ENCODE results near the gene TMEM116.
"Not testable (repeated sequence)": the region's sequence is repeated elsewhere in the genome, so short reads cannot be mapped to it uniquely, and the experiment has no call there.

TMEM116 gene

DNA sequence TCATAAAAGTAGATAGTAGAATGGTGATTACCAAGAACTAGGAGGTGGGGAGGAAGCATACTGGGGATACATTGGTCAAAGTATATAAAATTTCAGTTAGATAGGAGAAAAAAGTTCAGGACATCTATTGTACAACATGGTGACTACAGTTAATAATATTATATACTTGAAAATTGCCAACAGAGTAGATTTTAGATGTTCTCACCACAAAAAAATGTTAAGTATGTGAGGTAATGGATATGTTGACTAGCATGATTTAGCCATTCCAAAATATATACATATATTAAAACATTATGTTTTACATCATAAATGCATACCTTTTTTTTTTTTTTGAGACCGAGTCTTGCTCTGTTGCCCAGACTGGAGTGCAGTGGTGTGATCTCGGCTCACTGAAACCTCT, 31.0 kb downstream of the TMEM116 start:
- TF ChIP-seq POLR2AphosphoS5 (IDR thresholded peaks at IDR 0.05; ENCODE audit: low read depth, low read length) (no peak), SPI1 (IDR thresholded peaks at IDR 0.05; ENCODE audit: low read depth, low read length) (no peak), POLR2A (IDR thresholded peaks at IDR 0.05; ENCODE audit: low read depth, low read length) (no peak), POU2F2 (IDR thresholded peaks at IDR 0.05; ENCODE audit: low read depth, low read length) (no peak), TAF1 (IDR thresholded peaks at IDR 0.05; ENCODE audit: low read depth, low read length) (no peak)
- FAIRE-seq, result no peak

DNA sequence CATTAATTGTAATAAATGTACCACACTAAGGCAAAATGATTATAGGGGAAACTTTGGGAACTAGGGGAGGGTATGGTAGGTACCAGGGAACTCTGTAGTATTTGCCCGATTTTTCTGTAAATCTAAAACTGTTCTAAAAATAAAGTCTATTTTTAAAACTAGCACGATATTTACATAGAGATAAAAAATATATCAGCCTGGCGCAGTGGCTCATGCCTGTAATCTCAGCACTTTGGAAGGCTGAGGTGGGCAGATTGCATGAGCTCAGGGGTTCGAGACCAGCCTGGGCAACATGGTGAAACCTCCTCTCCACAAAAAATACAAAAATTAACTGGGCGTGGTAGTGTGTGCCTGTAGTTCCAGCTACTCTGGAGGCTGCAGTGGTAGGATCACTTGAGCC, 32.4 kb downstream of the TMEM116 start:
- TF ChIP-seq TAF1 (IDR thresholded peaks at IDR 0.05; ENCODE audit: low read depth, low read length) (no peak), POLR2A (IDR thresholded peaks at IDR 0.05; ENCODE audit: low read depth, low read length) (no peak), POLR2AphosphoS5 (IDR thresholded peaks at IDR 0.05; ENCODE audit: low read depth, low read length) (no peak), PAX5 (IDR thresholded peaks at IDR 0.05; ENCODE audit: insufficient read depth, low read length, severe bottlenecking) (no peak), SPI1 (IDR thresholded peaks at IDR 0.05; ENCODE audit: low read depth, low read length) (no peak), POU2F2 (IDR thresholded peaks at IDR 0.05; ENCODE audit: low read depth, low read length) (no peak)
- FAIRE-seq (no peak), DNase-seq (ENCODE audit: insufficient read length, low spot score) (no peak)

More for the DNA sequence above, 31.0 kb downstream of the TMEM116 start:
- no peak for DNase-seq (ENCODE audit: insufficient read length, low spot score)

DNA sequence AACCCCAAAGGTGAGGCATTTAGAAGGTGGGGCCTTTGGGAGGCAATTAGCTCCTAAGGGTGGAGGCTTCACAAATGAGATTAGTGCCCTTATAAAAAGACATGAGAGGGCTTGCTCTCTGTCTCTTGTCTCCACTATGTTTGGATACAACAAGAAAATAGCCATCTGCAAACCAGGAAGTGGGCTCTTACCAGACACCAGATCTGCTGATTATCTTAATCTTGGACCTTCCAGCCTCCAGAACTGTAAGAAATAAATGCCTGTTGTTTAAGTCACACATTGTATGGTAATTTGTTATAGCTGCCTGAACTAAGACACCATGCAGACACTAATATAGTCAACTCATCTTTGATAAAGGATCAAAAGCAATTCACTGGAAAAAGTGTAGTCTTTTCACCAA, 34.4 kb downstream of the TMEM116 start:
- no peak for DNase-seq (ENCODE audit: insufficient read length, low spot score)
- no peak for TF ChIP-seq POU2F2 (IDR thresholded peaks at IDR 0.05; ENCODE audit: low read depth, low read length)
- TF ChIP-seq TAF1 (IDR thresholded peaks at IDR 0.05; ENCODE audit: low read depth, low read length), result no peak
- no peak for FAIRE-seq

DNA sequence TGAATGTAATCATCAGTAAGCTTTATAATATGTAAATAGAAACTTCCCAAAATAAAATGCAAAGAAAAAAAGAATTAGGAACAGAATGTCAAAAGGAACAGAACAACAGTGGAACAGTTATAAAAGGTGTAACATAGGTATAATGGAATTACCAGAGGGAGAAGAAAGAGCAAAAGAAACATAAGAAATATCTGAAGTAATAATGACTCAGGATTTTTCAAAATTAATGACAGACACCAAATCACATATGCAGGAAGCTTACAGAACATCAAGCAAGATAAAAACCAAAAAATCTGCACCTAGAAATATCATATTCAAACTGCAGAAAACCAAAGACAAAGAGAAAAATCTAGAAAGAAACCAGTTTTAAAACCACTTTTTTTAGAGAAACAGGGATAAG, 36.1 kb downstream of the TMEM116 start:
- no peak for TF ChIP-seq POLR2AphosphoS5 (IDR thresholded peaks at IDR 0.05; ENCODE audit: low read depth, low read length)
- TF ChIP-seq SPI1 (IDR thresholded peaks at IDR 0.05; ENCODE audit: low read depth, low read length), result no peak
- no peak for TF ChIP-seq POU2F2 (IDR thresholded peaks at IDR 0.05; ENCODE audit: low read depth, low read length)
- TF ChIP-seq TAF1 (IDR thresholded peaks at IDR 0.05; ENCODE audit: low read depth, low read length), result no peak
- no peak for TF ChIP-seq PAX5 (IDR thresholded peaks at IDR 0.05; ENCODE audit: insufficient read depth, low read length, severe bottlenecking)
- TF ChIP-seq POLR2A (IDR thresholded peaks at IDR 0.05; ENCODE audit: low read depth, low read length), result no peak

DNA sequence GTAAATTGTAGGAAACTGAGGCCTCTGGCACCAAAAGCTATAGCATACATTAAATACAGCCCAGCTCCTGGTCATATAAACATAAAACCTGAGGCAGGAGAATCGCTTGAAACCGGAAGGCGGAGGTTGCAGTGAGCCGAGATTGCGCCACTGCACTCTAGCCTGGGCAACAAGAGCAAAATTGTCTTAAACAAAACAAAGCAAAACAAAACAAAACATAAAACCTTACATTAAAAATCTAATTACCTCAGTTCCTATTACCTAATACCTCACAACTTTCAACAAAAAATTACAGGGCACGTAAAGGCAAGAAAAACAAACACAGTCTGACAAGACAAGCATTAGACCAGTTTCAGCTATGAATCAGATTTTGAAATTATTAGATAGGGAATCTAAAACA, 36.7 kb downstream of the TMEM116 start:
- FAIRE-seq (no peak), DNase-seq (ENCODE audit: insufficient read length, low spot score) (no peak)
- TF ChIP-seq POLR2AphosphoS5 (IDR thresholded peaks at IDR 0.05; ENCODE audit: low read depth, low read length) (no peak), POLR2A (IDR thresholded peaks at IDR 0.05; ENCODE audit: low read depth, low read length) (no peak), PAX5 (IDR thresholded peaks at IDR 0.05; ENCODE audit: insufficient read depth, low read length, severe bottlenecking) (no peak), TAF1 (IDR thresholded peaks at IDR 0.05; ENCODE audit: low read depth, low read length) (no peak), POU2F2 (IDR thresholded peaks at IDR 0.05; ENCODE audit: low read depth, low read length) (no peak), SPI1 (IDR thresholded peaks at IDR 0.05; ENCODE audit: low read depth, low read length) (no peak)

More for the DNA sequence above, 36.1 kb downstream of the TMEM116 start:
- DNase-seq (ENCODE audit: insufficient read length, low spot score) (no peak), FAIRE-seq (no peak)

DNA sequence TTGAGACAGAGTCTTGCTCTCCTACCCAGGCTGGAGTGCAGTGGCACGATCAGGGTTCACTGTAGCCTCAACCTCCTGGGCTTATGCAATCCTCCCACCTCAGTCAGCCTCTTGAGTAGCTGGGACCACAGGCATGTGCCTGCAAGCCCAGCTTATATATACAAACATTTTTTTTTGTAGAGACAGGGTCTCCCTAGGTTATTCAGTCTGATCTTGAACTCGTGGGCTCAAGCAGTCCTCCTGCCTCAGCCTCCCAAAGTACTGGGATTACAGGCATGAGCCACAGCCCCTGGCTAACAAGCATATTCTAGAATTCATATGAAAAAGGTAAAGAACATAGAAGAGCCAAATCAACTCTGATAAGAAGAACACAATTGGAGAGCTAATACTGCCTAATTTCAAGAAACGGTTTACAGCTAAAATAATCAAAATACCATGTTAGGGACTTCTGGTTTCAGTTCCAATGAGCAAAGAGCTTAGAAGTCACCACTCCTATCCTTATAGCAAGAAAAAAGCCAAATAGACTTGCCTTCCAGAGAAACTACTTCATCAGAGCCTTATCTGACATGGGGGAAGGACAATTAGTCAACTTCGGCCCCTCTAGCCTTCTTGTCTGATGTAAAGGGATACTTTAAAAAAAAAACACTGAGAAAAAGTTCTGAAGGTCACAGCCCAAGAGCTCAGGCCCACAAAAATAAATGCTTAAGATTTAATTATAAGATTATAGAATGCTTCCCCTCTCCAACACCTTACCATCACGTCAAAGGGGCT, 37.6 kb downstream of the TMEM116 start:
- FAIRE-seq (no peak), DNase-seq (ENCODE audit: insufficient read length, low spot score) (no peak)
- TF ChIP-seq PAX5 (IDR thresholded peaks at IDR 0.05; ENCODE audit: insufficient read depth, low read length, severe bottlenecking) (no peak), POU2F2 (IDR thresholded peaks at IDR 0.05; ENCODE audit: low read depth, low read length) (no peak)

DNA sequence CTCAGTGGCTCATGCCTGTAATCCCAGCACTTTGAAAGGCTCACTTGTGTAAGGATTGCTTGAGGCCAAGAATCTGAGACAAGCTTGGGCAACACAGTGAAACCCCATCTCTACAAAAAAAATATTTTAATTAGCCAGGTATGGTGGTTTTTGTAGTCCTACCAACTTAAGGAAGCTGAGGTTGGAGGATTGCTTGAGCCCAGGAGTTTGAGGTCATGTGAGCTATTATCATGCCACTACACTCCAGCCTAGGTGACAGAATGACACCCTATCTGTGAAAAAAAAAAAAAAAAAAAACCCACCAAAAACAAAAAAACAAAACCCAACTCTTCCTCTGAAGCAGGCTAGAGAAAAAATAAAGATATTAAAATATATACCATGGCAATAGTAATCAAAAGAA, 41.2 kb downstream of the TMEM116 start:
- no peak for DNase-seq (ENCODE audit: insufficient read length, low spot score)
- no peak for FAIRE-seq
- no peak for TF ChIP-seq TAF1 (IDR thresholded peaks at IDR 0.05; ENCODE audit: low read depth, low read length)
- TF ChIP-seq POLR2AphosphoS5 (IDR thresholded peaks at IDR 0.05; ENCODE audit: low read depth, low read length), result no peak
- TF ChIP-seq POLR2A (IDR thresholded peaks at IDR 0.05; ENCODE audit: low read depth, low read length), result no peak

DNA sequence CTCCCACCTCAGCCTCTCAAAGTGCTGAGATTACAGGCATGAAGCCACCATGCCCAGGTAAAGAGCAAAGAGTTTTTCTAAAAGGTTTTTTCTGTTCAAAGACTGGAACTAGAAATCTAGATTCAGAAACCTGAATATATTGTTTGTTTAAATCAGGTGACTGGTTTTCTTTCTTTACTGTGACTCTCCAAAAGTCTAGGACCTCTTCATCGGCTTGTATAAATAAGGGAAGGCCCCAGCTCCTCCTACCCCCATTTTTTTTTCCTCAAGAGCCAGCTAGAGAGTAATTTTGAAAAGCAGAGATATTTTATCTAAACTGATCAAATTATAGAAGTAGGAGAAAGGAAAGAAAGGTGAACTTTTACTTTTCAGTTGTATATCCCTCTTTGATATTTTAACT, 48.0 kb downstream of the TMEM116 start:
- TF ChIP-seq POLR2AphosphoS5 (IDR thresholded peaks at IDR 0.05; ENCODE audit: low read depth, low read length), result no peak
- no peak for TF ChIP-seq PAX5 (IDR thresholded peaks at IDR 0.05; ENCODE audit: insufficient read depth, low read length, severe bottlenecking)
- TF ChIP-seq TAF1 (IDR thresholded peaks at IDR 0.05; ENCODE audit: low read depth, low read length), result no peak
- no peak for TF ChIP-seq POLR2A (IDR thresholded peaks at IDR 0.05; ENCODE audit: low read depth, low read length)
- no peak for TF ChIP-seq POU2F2 (IDR thresholded peaks at IDR 0.05; ENCODE audit: low read depth, low read length)
- TF ChIP-seq SPI1 (IDR thresholded peaks at IDR 0.05; ENCODE audit: low read depth, low read length), result no peak
- DNase-seq (ENCODE audit: insufficient read length, low spot score), result no peak
- FAIRE-seq, result no peak

DNA sequence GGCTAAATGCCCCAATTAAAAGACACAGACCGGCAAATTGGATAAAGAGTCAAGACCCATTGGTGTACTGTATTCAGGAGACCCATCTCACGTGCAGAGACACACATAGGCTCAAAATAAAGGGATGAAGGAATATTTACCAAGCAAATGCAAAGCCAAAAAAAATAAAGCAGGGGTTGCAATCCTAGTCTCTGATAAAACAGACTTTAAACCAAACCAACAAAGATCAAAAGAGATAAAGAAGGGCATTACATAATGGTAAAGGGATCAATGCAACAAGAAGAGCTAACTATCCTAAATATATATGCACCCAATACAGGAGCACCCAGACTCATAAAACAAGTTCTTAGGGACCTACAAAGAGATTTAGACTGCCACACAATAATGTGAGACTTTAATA, 53.4 kb downstream of the TMEM116 start:
- not testable (repeated sequence) for DNase-seq (ENCODE audit: insufficient read length, low spot score); FAIRE-seq

DNA sequence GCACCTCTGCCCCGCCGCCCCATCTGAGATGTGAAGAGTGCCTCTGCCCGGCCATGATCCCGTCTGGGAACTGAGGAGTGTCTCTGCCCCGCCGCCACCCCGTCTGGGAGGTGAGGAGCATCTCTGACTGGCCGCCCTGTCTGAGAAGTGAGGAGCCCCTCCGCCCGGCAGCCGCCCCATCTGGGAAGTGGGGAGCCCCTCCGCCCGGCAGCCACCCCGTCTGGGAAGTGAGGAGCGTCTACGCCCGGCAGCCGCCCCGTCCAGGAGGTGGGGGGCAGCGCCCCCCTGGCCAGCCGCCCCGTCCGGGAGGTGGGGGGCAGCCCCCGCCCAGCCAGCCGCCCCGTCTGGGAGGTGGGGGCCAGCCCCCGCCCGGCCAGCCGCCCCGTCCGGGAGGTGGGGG, 55.7 kb downstream of the TMEM116 start:
- DNase-seq (ENCODE audit: insufficient read length, low spot score); FAIRE-seq: not testable (repeated sequence)

DNA sequence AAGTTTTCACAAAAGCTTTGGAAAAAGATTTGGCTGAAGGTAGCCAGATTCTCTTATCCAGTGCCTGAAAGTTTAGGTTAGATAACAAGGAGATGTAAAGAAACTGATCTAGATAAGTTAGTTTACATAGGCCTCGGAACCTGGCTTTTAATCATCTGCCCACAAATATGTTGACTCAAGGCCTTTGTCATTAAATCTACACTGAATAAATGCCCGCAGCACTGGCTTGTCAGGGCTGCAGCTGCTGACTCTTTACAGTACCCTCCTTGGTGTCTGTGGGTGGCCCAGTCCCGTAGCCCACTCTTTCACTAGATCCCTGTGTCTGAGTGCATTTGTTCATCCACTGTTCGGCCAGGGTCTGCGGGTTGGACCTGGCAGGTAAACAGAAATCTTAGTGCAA, 58.0 kb downstream of the TMEM116 start:
- FAIRE-seq, result no peak
- TF ChIP-seq POLR2A (IDR thresholded peaks at IDR 0.05; ENCODE audit: low read depth, low read length) (no peak), PAX5 (IDR thresholded peaks at IDR 0.05; ENCODE audit: insufficient read depth, low read length, severe bottlenecking) (no peak), POLR2AphosphoS5 (IDR thresholded peaks at IDR 0.05; ENCODE audit: low read depth, low read length) (no peak), POU2F2 (IDR thresholded peaks at IDR 0.05; ENCODE audit: low read depth, low read length) (no peak), SPI1 (IDR thresholded peaks at IDR 0.05; ENCODE audit: low read depth, low read length) (no peak), TAF1 (IDR thresholded peaks at IDR 0.05; ENCODE audit: low read depth, low read length) (no peak)
- no peak for DNase-seq (ENCODE audit: insufficient read length, low spot score)
